Esophagus (tissue), 2 donors: ENCODE results near the gene PSMC2. TPM values are rescaled to one million over a fixed set of nuclear protein-coding genes. Genes with fewer than 3 reads are reported as not detected.

Experiments
- H3K27ac ChIP-seq, 2 donors: one replicate each; pipeline ENCODE4 v1.5.1; 2013; ENCODE audit warnings: low read depth in 2 of 2, mild to moderate bottlenecking in 2 of 2, inconsistent platforms in 1 of 2, low read length in 1 of 2, moderate library complexity in 1 of 2
- H3K27me3 ChIP-seq, 2 donors: one replicate each; pipeline ENCODE4 v1.6.1; 2013; ENCODE audit warnings: low read length in 2 of 2, control low read depth in 1 of 2, mild to moderate bottlenecking in 1 of 2; ENCODE audit not compliant: insufficient read depth in 2 of 2, control insufficient read depth in 1 of 2
- H3K36me3 ChIP-seq, 2 donors: one replicate each; pipeline ENCODE4 v1.6.1; 2013; ENCODE audit warnings: low read length in 1 of 2; ENCODE audit not compliant: control insufficient read depth in 2 of 2, insufficient read depth in 2 of 2
- H3K4me1 ChIP-seq, 2 donors: one replicate each; pipeline ENCODE4 v1.6.1; 2013; ENCODE audit warnings: low read length in 1 of 2; ENCODE audit not compliant: control insufficient read depth in 2 of 2, insufficient read depth in 2 of 2
- H3K4me3 ChIP-seq, 2 donors: one replicate each; pipeline ENCODE4 v1.5.1; 2013; ENCODE audit warnings: low read length in 2 of 2, mild to moderate bottlenecking in 2 of 2, low read depth in 1 of 2, moderate library complexity in 1 of 2
- H3K9me3 ChIP-seq, 2 donors: one replicate each; pipeline ENCODE4 v1.6.1; 2013; ENCODE audit warnings: mild to moderate bottlenecking in 2 of 2, low read depth in 1 of 2, low read length in 1 of 2, moderate library complexity in 1 of 2; ENCODE audit not compliant: control insufficient read depth in 2 of 2, insufficient read depth in 1 of 2
- WGBS, 2 donors: extraction: QIAGEN DNeasy Blood & Tissue Kit; methylation state at CpG; one replicate each; pipeline ENCODE4 v1.1.7; 2013; 5-methylcytosine and 5-hydroxymethylcytosine counted together
- polyA plus RNA-seq, 2 donors: library from polyadenylated mRNA; stranded (reverse); fragments of 200-250 nt; gene quantifications; one replicate each; pipeline ENCODE4 v1.2.3, GENCODE V29; 2013
- donor health status: healthy with polysubstance abuse.
- donor health status: Bipolar disorder and iron deficiency.

The PSMC2 gene
- polyA plus RNA-seq, 2 donors, result 57.9 to 115 TPM

GRCh38 chr7:103349805-103350204 is 2.4 kb downstream of the PSMC2 start:
- WGBS, 2 donors, result 49 to 57% methylated on average over 1 of the region's 1 CpG
- Histone ChIP-seq H3K36me3 (peaks cover 0 to 5% of the 10 kb centered on the region in 2 donors), H3K9me3 (no peaks in the 10 kb centered on the region), H3K27me3 (no peaks in the 10 kb centered on the region), H3K27ac (no peak overlapping the region), H3K4me3 (no peak overlapping the region), H3K4me1 (peaks cover 0 to 3% of the 10 kb centered on the region in 2 donors)

GRCh38 chr7:103369432-103369831 is 22.0 kb downstream of the PSMC2 start:
- no peaks in the 10 kb centered on the region for H3K4me1 ChIP-seq
- H3K9me3 ChIP-seq, result no peaks in the 10 kb centered on the region
- H3K27ac ChIP-seq, result no peak overlapping the region
- peaks cover 6 to 12% of the 10 kb centered on the region in 2 donors for H3K36me3 ChIP-seq
- WGBS, 2 donors, result 95% methylated on average over 5 of the region's 5 CpGs
- no peaks in the 10 kb centered on the region for H3K27me3 ChIP-seq
- H3K4me3 ChIP-seq, result no peak overlapping the region

- H3K27me3 ChIP-seq, result no peaks in the 10 kb centered on the region
- H3K4me3 ChIP-seq, result no peak overlapping the region
- no peaks in the 10 kb centered on the region for H3K9me3 ChIP-seq
- no peaks in the 10 kb centered on the region for H3K4me1 ChIP-seq
- H3K27ac ChIP-seq, result no peak overlapping the region
- H3K36me3 ChIP-seq, result no peaks in the 10 kb centered on the region
- WGBS, 2 donors, result 55 to 57% methylated on average over 6 of the region's 6 CpGs
Observed at GRCh38 chr7:103373866-103374643, 26.6 kb downstream of the PSMC2 start.

GRCh38 chr7:103379270-103379975 is 32.0 kb downstream of the PSMC2 start:
- no peak overlapping the region for H3K4me3 ChIP-seq

GRCh38 chr7:103380395-103381191 is 33.1 kb downstream of the PSMC2 start:
- H3K4me1 ChIP-seq, result no peaks in the 10 kb centered on the region
- no peaks in the 10 kb centered on the region for H3K9me3 ChIP-seq
- H3K36me3 ChIP-seq, result no peaks in the 10 kb centered on the region
- WGBS, 2 donors, result 67 to 75% methylated on average over 5 of the region's 5 CpGs
- no peak overlapping the region for H3K27ac ChIP-seq
- no peak overlapping the region for H3K4me3 ChIP-seq
- no peaks in the 10 kb centered on the region for H3K27me3 ChIP-seq

More at GRCh38 chr7:103379270-103379975, 32.0 kb downstream of the PSMC2 start:
- no peak overlapping the region for H3K27ac ChIP-seq
- 61 to 75% methylated on average over 3 of the region's 3 CpGs for WGBS, 2 donors
- H3K36me3 ChIP-seq, result no peaks in the 10 kb centered on the region
- no peaks in the 10 kb centered on the region for H3K9me3 ChIP-seq
- no peaks in the 10 kb centered on the region for H3K4me1 ChIP-seq
- H3K27me3 ChIP-seq, result no peaks in the 10 kb centered on the region

- H3K4me1 ChIP-seq, result no peaks in the 10 kb centered on the region
- no peak overlapping the region for H3K4me3 ChIP-seq
- no peaks in the 10 kb centered on the region for H3K27me3 ChIP-seq
- H3K36me3 ChIP-seq, result no peaks in the 10 kb centered on the region
- 84 to 91% methylated on average over 4 of the region's 4 CpGs for WGBS, 2 donors
- no peaks in the 10 kb centered on the region for H3K9me3 ChIP-seq
- no peak overlapping the region for H3K27ac ChIP-seq
Observed at GRCh38 chr7:103381280-103382031, 34.0 kb downstream of the PSMC2 start.

GRCh38 chr7:103382032-103382402 is 34.6 kb downstream of the PSMC2 start:
- Histone ChIP-seq H3K4me3 (no peak overlapping the region), H3K4me1 (no peaks in the 10 kb centered on the region), H3K9me3 (no peaks in the 10 kb centered on the region), H3K27ac (no peak overlapping the region), H3K27me3 (no peaks in the 10 kb centered on the region), H3K36me3 (no peaks in the 10 kb centered on the region)
- WGBS, 2 donors, result 89 to 91% methylated on average over 5 of the region's 5 CpGs

- 85 to 90% methylated on average over 1 of the region's 1 CpG for WGBS, 2 donors
- no peak overlapping the region for H3K4me3 ChIP-seq
- H3K4me1 ChIP-seq, result no peaks in the 10 kb centered on the region
- no peak overlapping the region for H3K27ac ChIP-seq
- no peaks in the 10 kb centered on the region for H3K27me3 ChIP-seq
- no peaks in the 10 kb centered on the region for H3K9me3 ChIP-seq
- H3K36me3 ChIP-seq, result no peaks in the 10 kb centered on the region
Observed at GRCh38 chr7:103387242-103387641, 39.8 kb downstream of the PSMC2 start.
